H9 (cell line): ENCODE results near the gene XRCC6. TPM values are rescaled to one million over a fixed set of nuclear protein-coding genes. Genes with fewer than 3 reads are reported as not detected.

Source experiments
- DNase-seq: peaks from one replicate; pipeline ENCODE4 v3.0.0-alpha.2; 2017
- H2AFZ ChIP-seq: one replicate; pipeline ENCODE4 v1.6.1; 2013; ENCODE audit warnings: mild to moderate bottlenecking, low read length, control low read depth, moderate library complexity
- H2AK5ac ChIP-seq: 2 replicates; pipeline ENCODE4 v1.6.1; 2013; ENCODE audit warnings: low read length, control low read depth, mixed read lengths; ENCODE audit not compliant: insufficient read length
- H2BK120ac ChIP-seq: one replicate; pipeline ENCODE4 v1.6.1; 2013; ENCODE audit warnings: low read depth, mild to moderate bottlenecking, low read length, control low read depth, inconsistent platforms; ENCODE audit not compliant: poor library complexity, severe bottlenecking
- H2BK12ac ChIP-seq: 2 replicates; pipeline ENCODE4 v1.6.1; 2013; ENCODE audit warnings: low read length, control low read depth, mixed read lengths, low read depth; ENCODE audit not compliant: insufficient read length
- H2BK15ac ChIP-seq: 2 replicates; pipeline ENCODE4 v1.6.1; 2013; ENCODE audit warnings: low read depth, low read length, control low read depth
- H2BK20ac ChIP-seq: one replicate; pipeline ENCODE4 v1.6.1; 2013; ENCODE audit warnings: low read depth, mild to moderate bottlenecking, low read length, control low read depth, inconsistent platforms; ENCODE audit not compliant: poor library complexity, severe bottlenecking
- H2BK5ac ChIP-seq: 2 replicates; pipeline ENCODE4 v1.6.1; 2013; ENCODE audit warnings: low read length, control low read depth, mixed read lengths; ENCODE audit not compliant: insufficient read length
- H3K14ac ChIP-seq: 2 replicates; pipeline ENCODE4 v1.6.1; 2013; ENCODE audit warnings: low read length, control low read depth; ENCODE audit not compliant: insufficient read depth
- H3K18ac ChIP-seq: 2 replicates; pipeline ENCODE4 v1.6.1; 2013; ENCODE audit warnings: low read depth, mild to moderate bottlenecking, mixed read lengths, low read length, control low read depth; ENCODE audit not compliant: insufficient read length
- H3K23ac ChIP-seq: 2 replicates; pipeline ENCODE4 v1.6.1; 2013; ENCODE audit warnings: low read length, control low read depth, mixed read lengths, low read depth; ENCODE audit not compliant: insufficient read length
- H3K23me2 ChIP-seq: 2 replicates; pipeline ENCODE4 v1.6.1; 2013; ENCODE audit warnings: low read depth, mild to moderate bottlenecking, mixed read lengths, low read length, control low read depth; ENCODE audit not compliant: insufficient read length, poor library complexity, severe bottlenecking
- H3K27ac ChIP-seq: 2 replicates; pipeline ENCODE4 v1.5.1; 2013; ENCODE audit warnings: low read length, control low read depth, mixed read lengths, low read depth; ENCODE audit not compliant: insufficient read length
- H3K27me3 ChIP-seq: 2 replicates; pipeline ENCODE4 v1.6.1; 2013; ENCODE audit warnings: low read length, control low read depth, inconsistent platforms; ENCODE audit not compliant: insufficient read depth
- H3K4ac ChIP-seq: 2 replicates; pipeline ENCODE4 v1.6.1; 2013; ENCODE audit warnings: low read depth, mild to moderate bottlenecking, control low read depth, inconsistent platforms, low read length, moderate library complexity
- H3K4me1 ChIP-seq: 2 replicates; pipeline ENCODE4 v1.6.1; 2013; ENCODE audit warnings: low read length, control low read depth, inconsistent platforms; ENCODE audit not compliant: insufficient read depth
- H3K4me2 ChIP-seq: 2 replicates; pipeline ENCODE4 v1.6.1; 2013; ENCODE audit warnings: low read length, control low read depth, mixed read lengths; ENCODE audit not compliant: insufficient read length, insufficient read depth
- H3K56ac ChIP-seq: 2 replicates; pipeline ENCODE4 v1.6.1; 2013; ENCODE audit warnings: low read depth, mild to moderate bottlenecking, mixed read lengths, low read length, control low read depth; ENCODE audit not compliant: insufficient read length
- H3K79me1 ChIP-seq: 2 replicates; pipeline ENCODE4 v1.6.1; 2013; ENCODE audit warnings: low read depth, mild to moderate bottlenecking, moderate library complexity, low read length, control low read depth, inconsistent platforms; ENCODE audit not compliant: insufficient read depth, poor library complexity, severe bottlenecking
- H3K79me2 ChIP-seq: 2 replicates; pipeline ENCODE4 v1.6.1; 2013; ENCODE audit warnings: low read length, control low read depth, inconsistent platforms; ENCODE audit not compliant: insufficient read depth
- H3K9ac ChIP-seq: 2 replicates; pipeline ENCODE4 v1.6.1; 2013; ENCODE audit warnings: low read length, control low read depth, mixed read lengths; ENCODE audit not compliant: insufficient read length; ENCODE audit errors: extremely low read depth
- H3K9me3 ChIP-seq: one replicate; pipeline ENCODE4 v1.6.1; 2013; ENCODE audit warnings: low read depth, low read length, inconsistent platforms; ENCODE audit not compliant: control insufficient read depth
- H3T11ph ChIP-seq: one replicate; pipeline ENCODE4 v1.6.1; 2013; ENCODE audit warnings: mild to moderate bottlenecking, low read length, control low read depth, inconsistent platforms
- H4K20me1 ChIP-seq: one replicate; pipeline ENCODE4 v1.6.1; 2013; ENCODE audit not compliant: control insufficient read depth, insufficient read length, insufficient read depth
- H4K5ac ChIP-seq: 2 replicates; pipeline ENCODE4 v1.6.1; 2013; ENCODE audit warnings: low read depth, mild to moderate bottlenecking, mixed read lengths, low read length, control low read depth; ENCODE audit not compliant: insufficient read length
- H4K8ac ChIP-seq: replicated peaks from 2 replicates; pipeline ENCODE4 v1.6.1; 2013; ENCODE audit warnings: low read length, control low read depth, mixed read lengths, low read depth; ENCODE audit not compliant: insufficient read length
- H4K91ac ChIP-seq: 2 replicates; pipeline ENCODE4 v1.6.1; 2013; ENCODE audit warnings: low read depth, mild to moderate bottlenecking, moderate library complexity, mixed read lengths, low read length, control low read depth; ENCODE audit not compliant: insufficient read length
- H3K27ac Mint-ChIP-seq, 3 experiments: 2 replicates in 2 of 3; 3 replicates in 1 of 3; pipeline ENCODE4 v1.8.0; 2020 to 2021; ENCODE audit warnings: mixed read lengths in 3 of 3, mild to moderate bottlenecking in 1 of 3, moderate library complexity in 1 of 3
- H3K27me3 Mint-ChIP-seq: 2 replicates; pipeline ENCODE4 v1.8.0; 2021; ENCODE audit warnings: low read depth, mild to moderate bottlenecking, moderate library complexity, mixed read lengths
- H3K36me3 Mint-ChIP-seq, 3 experiments: 2 replicates in 2 of 3; 3 replicates in 1 of 3; pipeline ENCODE4 v1.8.0; 2020 to 2021; ENCODE audit warnings: low read depth in 3 of 3, mixed read lengths in 3 of 3; ENCODE audit not compliant: insufficient read depth in 1 of 3
- H3K4me1 Mint-ChIP-seq, 2 experiments: 2 replicates each; pipeline ENCODE4 v1.8.0; 2020; ENCODE audit warnings: mixed read lengths in 2 of 2
- H3K4me3 Mint-ChIP-seq, 2 experiments: 2 replicates in 1 of 2; 3 replicates in 1 of 2; pipeline ENCODE4 v1.8.0; 2020 to 2021; ENCODE audit warnings: mild to moderate bottlenecking in 2 of 2, mixed read lengths in 2 of 2, moderate library complexity in 1 of 2
- H3K9me3 Mint-ChIP-seq, 2 experiments: 2 replicates in 1 of 2; 3 replicates in 1 of 2; pipeline ENCODE4 v1.8.0; 2020; ENCODE audit warnings: mild to moderate bottlenecking in 2 of 2, mixed read lengths in 2 of 2, moderate library complexity in 1 of 2
- WGBS: extraction: QIAGEN DNeasy Blood & Tissue Kit; methylation state at CpG from one replicate; pipeline ENCODE4 v1.1.7; 2013; ENCODE audit warnings: missing lambda C conversion rate, low lambda C conversion rate, mixed read lengths; ENCODE audit not compliant: insufficient read length; ENCODE audit errors: extremely low coverage; 5-methylcytosine and 5-hydroxymethylcytosine counted together
- total RNA-seq: library from RNA; stranded (reverse); gene quantifications from 2 replicates; pipeline ENCODE4 v1.2.1, GENCODE V29; 2021
- TF ChIP-seq, protein P1 (sequence below): fragments of 200-600 bp; sonication (generic); conservative IDR thresholded peaks from 3 replicates; pipeline ENCODE4 v1.8.0; 2021; ENCODE audit warnings: antibody characterized with exemption, mild to moderate bottlenecking

The XRCC6 gene
- total RNA-seq, 1 experiment from 2014 or later, result 461 TPM

DNA sequence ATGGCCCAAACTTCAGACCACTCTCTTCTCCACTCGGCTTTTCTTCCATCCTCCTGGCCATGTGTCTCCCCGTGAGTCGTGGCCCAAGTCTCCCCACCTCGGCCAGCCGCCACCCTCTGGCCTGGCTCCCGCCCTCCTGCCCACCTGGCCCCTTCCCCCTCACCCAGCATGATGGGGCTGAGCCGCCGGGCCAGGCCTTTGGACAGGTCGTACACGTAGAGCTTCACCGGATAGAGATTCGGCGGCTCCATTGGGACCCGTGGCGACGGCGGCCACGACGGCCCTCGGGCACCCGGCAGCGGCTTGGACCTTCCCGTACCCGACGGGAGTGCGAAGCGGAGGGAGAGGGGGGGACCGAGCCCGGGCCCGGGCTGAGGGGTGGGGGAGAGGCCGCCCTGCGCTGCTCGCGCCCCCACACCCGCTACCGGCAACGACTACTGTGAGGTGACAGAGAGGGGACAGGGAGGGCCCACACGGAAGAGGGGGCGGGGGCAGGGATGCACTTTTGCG, 451 bp upstream of the XRCC6 start, which contains the start of gene DESI1:
Gene DESI1 (minus strand): TSS at position 455 of the 510 bp plus-strand sequence. CDS start 204 bp downstream, at position 251.
- H3K23me2 ChIP-seq, result peaks cover 14% of the 10 kb centered on the region
- DNase-seq, result no peak
- no peaks in the 10 kb centered on the region for H3K27me3 ChIP-seq
- H3K79me2 ChIP-seq, result peaks cover 8% of the 10 kb centered on the region; the same call in 1 of the 2 replicates
- no peak within 1 kb of the TSS for H3K23ac ChIP-seq
- no peak within 1 kb of the TSS for H4K8ac ChIP-seq
- peak within 1 kb of the TSS; percentile 87 for H3K4me2 ChIP-seq
- H3T11ph ChIP-seq, result no peak within 1 kb of the TSS
- no peaks in the 10 kb centered on the region for H3K9me3 ChIP-seq
- no peaks in the 10 kb centered on the region for H3K4me1 ChIP-seq
- Mint-ChIP-seq H3K4me3 (peak within 1 kb of the TSS; percentile 95), H3K4me1 (peaks cover 17 to 19% of the 10 kb centered on the region in 2 experiments), H3K36me3 (peaks cover 29 to 35% (median 34%) of the 10 kb centered on the region in 3 experiments), H3K27me3 (no peaks in the 10 kb centered on the region), H3K9me3 (no peaks in the 10 kb centered on the region; a peak in 2 of 5 replicates), H3K27ac (peak within 1 kb of the TSS; percentile 99 to 100 (median 99))
- no peak within 1 kb of the TSS for H2BK15ac ChIP-seq
- H4K5ac ChIP-seq, result peak within 1 kb of the TSS; percentile 97
- no peak within 1 kb of the TSS for H2BK120ac ChIP-seq
- H3K79me1 ChIP-seq, result no peaks in the 10 kb centered on the region
- no peak within 1 kb of the TSS; the same call in 1 of the 2 replicates for H3K4ac ChIP-seq
- peak within 1 kb of the TSS; percentile 38 for H4K91ac ChIP-seq
- H3K56ac ChIP-seq, result peak within 1 kb of the TSS; percentile 18
- H2AFZ ChIP-seq, result no peak within 1 kb of the TSS
- no CpG with 5 or more reads among the region's 40 CpGs for WGBS
- no peaks in the 10 kb centered on the region for H4K20me1 ChIP-seq
- peak within 1 kb of the TSS; percentile 84 for H3K27ac ChIP-seq
- TF ChIP-seq, protein P1, sequence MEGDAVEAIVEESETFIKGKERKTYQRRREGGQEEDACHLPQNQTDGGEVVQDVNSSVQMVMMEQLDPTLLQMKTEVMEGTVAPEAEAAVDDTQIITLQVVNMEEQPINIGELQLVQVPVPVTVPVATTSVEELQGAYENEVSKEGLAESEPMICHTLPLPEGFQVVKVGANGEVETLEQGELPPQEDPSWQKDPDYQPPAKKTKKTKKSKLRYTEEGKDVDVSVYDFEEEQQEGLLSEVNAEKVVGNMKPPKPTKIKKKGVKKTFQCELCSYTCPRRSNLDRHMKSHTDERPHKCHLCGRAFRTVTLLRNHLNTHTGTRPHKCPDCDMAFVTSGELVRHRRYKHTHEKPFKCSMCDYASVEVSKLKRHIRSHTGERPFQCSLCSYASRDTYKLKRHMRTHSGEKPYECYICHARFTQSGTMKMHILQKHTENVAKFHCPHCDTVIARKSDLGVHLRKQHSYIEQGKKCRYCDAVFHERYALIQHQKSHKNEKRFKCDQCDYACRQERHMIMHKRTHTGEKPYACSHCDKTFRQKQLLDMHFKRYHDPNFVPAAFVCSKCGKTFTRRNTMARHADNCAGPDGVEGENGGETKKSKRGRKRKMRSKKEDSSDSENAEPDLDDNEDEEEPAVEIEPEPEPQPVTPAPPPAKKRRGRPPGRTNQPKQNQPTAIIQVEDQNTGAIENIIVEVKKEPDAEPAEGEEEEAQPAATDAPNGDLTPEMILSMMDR, result no peak
- H2BK5ac ChIP-seq, result peak within 1 kb of the TSS; percentile 88
- no peak within 1 kb of the TSS for H2AK5ac ChIP-seq
- H2BK20ac ChIP-seq, result no peak within 1 kb of the TSS
- H3K9ac ChIP-seq, result peak within 1 kb of the TSS; percentile 98
- peak within 1 kb of the TSS; percentile 39 for H2BK12ac ChIP-seq
- H3K14ac ChIP-seq, result peak within 1 kb of the TSS; percentile 97
- H3K18ac ChIP-seq, result peak within 1 kb of the TSS; percentile 99
